K562 (cell line): Measurements from ENCODE around the gene B3GLCT. TPM values are rescaled to one million over a fixed set of nuclear protein-coding genes. Genes with fewer than 3 reads are reported as not detected.
A peak's percentile ranks its signal among the peaks of the same experiment; 100 is the strongest.

Experiments
- ATAC-seq: fragments of 200-7000 bp; cut with Tn5 transposase; 3 replicates; pipeline ENCODE4 v1.9.1; 2020; ENCODE audit warnings: moderate library complexity
- BruUV-seq: library from RNA; stranded (reverse); fragments of 400-500 nt; replicated peaks from 2 replicates; lab custom pipeline; 2021; lab: Mats Ljungman, UMichigan
- CTCF ChIA-PET: fragments of 300-600 bp; formaldehyde crosslinking; extraction: SDS; loops from one replicate; lab custom pipeline; 2021; ENCODE audit warnings: low intra/inter-chr PET ratio; lab: Yijun Ruan, JAX
- POLR2A ChIA-PET: fragments of 300-600, 350-650 bp; sonication (Branson Sonifier 250); formaldehyde crosslinking; extraction: SDS; loops from one replicate; lab custom pipeline; 2021; ENCODE audit warnings: antibody characterized with exemption, inconsistent platforms; lab: Yijun Ruan, JAX
- DNase-seq, 4 experiments: peaks; one replicate each; pipeline versions ENCODE4 v3.0.0 to v3.0.0-alpha.2; 2011 to 2018; ENCODE audit warnings: low spot score in 3 of 4, mixed read lengths in 3 of 4; ENCODE audit errors: extremely low read depth in 1 of 4
- FAIRE-seq: peaks from 2 replicates; lab custom pipeline; 2011; peaks lifted over from hg19 to GRCh38; lab: Jason Lieb, UNC
- H2AFZ ChIP-seq: 2 replicates; pipeline ENCODE4 v1.6.0; 2011; ENCODE audit warnings: low read depth, low read length, control low read depth, inconsistent platforms
- H3K27ac ChIP-seq: fragments of 200-600 bp; 3 replicates; pipeline ENCODE4 v1.8.0; 2011; ENCODE audit warnings: low read depth, mild to moderate bottlenecking, control low read depth, inconsistent platforms, low read length, moderate library complexity, mixed read lengths; ENCODE audit errors: extremely low read depth
- H3K27me3 ChIP-seq, 2 experiments: fragments of 300-600 bp in 1 of 2; 2 replicates in 1 of 2; 3 replicates in 1 of 2; pipeline versions ENCODE4 v1.6.0 to v1.8.0; 2011; ENCODE audit warnings: inconsistent platforms in 2 of 2, low read length in 2 of 2, mild to moderate bottlenecking in 1 of 2, mixed read lengths in 1 of 2, moderate library complexity in 1 of 2; ENCODE audit not compliant: control insufficient read depth in 2 of 2, insufficient read depth in 2 of 2
- H3K36me3 ChIP-seq: fragments of 300-600 bp; 3 replicates; pipeline ENCODE4 v1.8.0; 2011; ENCODE audit warnings: mild to moderate bottlenecking, low read length, inconsistent platforms; ENCODE audit not compliant: control insufficient read depth, insufficient read depth
- H3K4me1 ChIP-seq, 2 experiments: fragments of 200-600 bp in 1 of 2; replicated peaks in 1 of 2; 2 replicates in 1 of 2; 3 replicates in 1 of 2; pipeline versions ENCODE4 v1.5.1 to v1.8.0; 2011; ENCODE audit warnings: inconsistent platforms in 2 of 2, low read length in 2 of 2, mild to moderate bottlenecking in 1 of 2, mixed read lengths in 1 of 2, moderate library complexity in 1 of 2; ENCODE audit not compliant: control insufficient read depth in 2 of 2, insufficient read depth in 2 of 2
- H3K4me2 ChIP-seq: 2 replicates; pipeline ENCODE4 v1.6.1; 2011; ENCODE audit warnings: low read length, control low read depth, inconsistent platforms, mixed read lengths; ENCODE audit not compliant: insufficient read depth
- H3K4me3 ChIP-seq: fragments of 200-600 bp; sonication (generic), shearing (Covaris generic); 2 replicates; pipeline ENCODE4 v1.5.1; 2016; ENCODE audit warnings: control low read depth, inconsistent platforms
- H3K79me2 ChIP-seq: fragments of 200-600 bp; 3 replicates; pipeline ENCODE4 v1.8.0; 2011; ENCODE audit warnings: low read length, inconsistent platforms; ENCODE audit not compliant: control insufficient read depth, insufficient read depth
- H3K9ac ChIP-seq, 2 experiments: 2 replicates each; pipeline versions ENCODE4 v1.6.0 to v1.6.1; 2011; ENCODE audit warnings: low read depth in 2 of 2, low read length in 2 of 2, control low read depth in 1 of 2, inconsistent platforms in 1 of 2, mild to moderate bottlenecking in 1 of 2, mixed read lengths in 1 of 2; ENCODE audit not compliant: insufficient read depth in 1 of 2
- H3K9me1 ChIP-seq: one replicate; pipeline ENCODE4 v1.6.0; 2011; ENCODE audit warnings: inconsistent platforms, mild to moderate bottlenecking, low read length, moderate library complexity; ENCODE audit not compliant: control insufficient read depth, insufficient read depth
- H3K9me3 ChIP-seq: replicated peaks from 2 replicates; pipeline ENCODE4 v1.5.1; 2011; ENCODE audit warnings: low read depth, low read length, inconsistent platforms; ENCODE audit not compliant: control insufficient read depth, insufficient read depth
- H4K20me1 ChIP-seq: replicated peaks from 2 replicates; pipeline ENCODE4 v1.6.1; 2011; ENCODE audit warnings: low read length, inconsistent platforms, mixed read lengths; ENCODE audit not compliant: control insufficient read depth, insufficient read depth
- NCOA2 ChIP-seq, 2 experiments: fragments of 450-650 bp; IDR thresholded peaks; 2 replicates each; pipeline ENCODE4 v1.6.1; 2018; ENCODE audit warnings: mild to moderate bottlenecking in 2 of 2, moderate library complexity in 1 of 2; ENCODE audit not compliant: partially characterized antibody in 2 of 2
- SMAD3 ChIP-seq: fragments of 450-650 bp; formaldehyde crosslinking; conservative IDR thresholded peaks from 2 replicates; pipeline ENCODE4 v1.4.0; 2020; ENCODE audit warnings: mild to moderate bottlenecking
- SPI1 ChIP-seq: IDR thresholded peaks from 2 replicates; pipeline ENCODE4 v1.6.1; 2011; ENCODE audit warnings: low read depth, low read length, control low read depth, borderline replicate concordance
- SRF ChIP-seq, 2 experiments: fragments of 250-450, 450-650 bp in 1 of 2; sonication (Bioruptor Pico) in 1 of 2; sonication (generic) in 1 of 2; formaldehyde crosslinking; IDR thresholded peaks; 2 replicates each; pipeline versions ENCODE4 v1.5.0 to v1.5.1; 2020 to 2022; ENCODE audit warnings: mild to moderate bottlenecking in 1 of 2, missing genetic modification reagents in 1 of 2
- U2AF1 ChIP-seq: fragments of 200-400 bp; formaldehyde crosslinking; optimal IDR thresholded peaks from 2 replicates; pipeline ENCODE3; 2017; ENCODE audit warnings: mild to moderate bottlenecking, low read depth, low read length, moderate library complexity
- ZBTB17 ChIP-seq: fragments of 450-650 bp; formaldehyde crosslinking; IDR thresholded peaks from 2 replicates; pipeline ENCODE4 v1.4.0; 2020; ENCODE audit warnings: mild to moderate bottlenecking
- ZC3H4 ChIP-seq: sonication (generic); formaldehyde crosslinking; IDR thresholded peaks from 2 replicates; pipeline ENCODE4 v1.9.0; 2021; ENCODE audit warnings: missing genetic modification reagents, borderline replicate concordance
- WGBS: fragments of 100-300 bp; shearing (Covaris generic); methylation state at CpG from one replicate; pipeline ENCODE4 v1.1.6; 2016; ENCODE audit warnings: low coverage, mixed read lengths; ENCODE audit not compliant: insufficient coverage; ENCODE audit errors: missing lambda C conversion rate; 5-methylcytosine and 5-hydroxymethylcytosine counted together
- in situ Hi-C: fragments of 300-500 bp; cut with MboI; formaldehyde crosslinking; loops from 4 replicates; pipeline ENCODE4 v1.15.0; 2018; ENCODE audit warnings: inconsistent platforms, mixed read lengths
- intact Hi-C: fragments of 100-400 bp; cut with micrococcal nuclease; formaldehyde crosslinking; loops from 2 replicates; pipeline ENCODE4 v1.14.2; 2022
- polyA plus RNA-seq, 8 experiments: library from polyadenylated mRNA; depleted of rRNA in 4 of 8; stranded (reverse) in 5 of 8; unstranded in 3 of 8; fragments of >200 nt; fragmentation: Nextera tagmentation in 2 of 8; fragmentation: Illumina TruSeq in 1 of 8; extraction: Ambion mirVana in 2 of 8; extraction: Trizol in 1 of 8; gene quantifications; 2 replicates each; pipeline versions ENCODE4 v1.2.1 to v1.2.3, GENCODE V29; 2011 to 2014; ENCODE audit warnings: inconsistent platforms in 1 of 8, missing spikeins in 1 of 8
- total RNA-seq, 7 experiments: library from RNA; depleted of rRNA in 6 of 7; stranded (reverse); fragments of >200 nt in 6 of 7; fragmentation: Illumina TruSeq in 2 of 7; extraction: Trizol in 2 of 7; gene quantifications; 2 replicates each; pipeline versions ENCODE4 v1.2.1 to v1.2.3, GENCODE V29; 2011 to 2021; ENCODE audit warnings: low replicate concordance in 1 of 7
- TF ChIP-seq, protein P1 (sequence below): fragments of 250-450 bp; sonication (Bioruptor Pico); IDR thresholded peaks from 2 replicates; pipeline ENCODE4 v1.5.0; 2020; ENCODE audit warnings: mild to moderate bottlenecking
- TF ChIP-seq, protein P2 (sequence below): sonication (generic); formaldehyde crosslinking; IDR thresholded peaks from 2 replicates; pipeline ENCODE4 v1.9.0; 2022; ENCODE audit warnings: mild to moderate bottlenecking, missing genetic modification reagents
- TF ChIP-seq, protein P3 (sequence below), 3 experiments: fragments of 200-800 bp in 1 of 3; sonication (Bioruptor generic) in 1 of 3; sonication (generic) in 1 of 3; formaldehyde crosslinking in 1 of 3; IDR thresholded peaks; 2 replicates each; pipeline versions ENCODE4 v1.6.1 to v1.8.0; 2016 to 2022; ENCODE audit warnings: mild to moderate bottlenecking in 2 of 3, missing compliant biosample characterization in 2 of 3, missing genetic modification characterization in 2 of 3, missing genetic modification reagents in 1 of 3
- TF ChIP-seq, protein P4 (sequence below): fragments of 450-650 bp; IDR thresholded peaks from one replicate; pipeline ENCODE4 v1.6.1; 2018; ENCODE audit warnings: mild to moderate bottlenecking, moderate library complexity; ENCODE audit not compliant: partially characterized antibody

The B3GLCT gene
- total and polyA plus RNA-seq, 9 of the 15 experiments (the other 6 are each of a cell fraction or from before 2014, with no cell fraction given), result 1.1 to 5.1 (median 2.9) TPM

DNA sequence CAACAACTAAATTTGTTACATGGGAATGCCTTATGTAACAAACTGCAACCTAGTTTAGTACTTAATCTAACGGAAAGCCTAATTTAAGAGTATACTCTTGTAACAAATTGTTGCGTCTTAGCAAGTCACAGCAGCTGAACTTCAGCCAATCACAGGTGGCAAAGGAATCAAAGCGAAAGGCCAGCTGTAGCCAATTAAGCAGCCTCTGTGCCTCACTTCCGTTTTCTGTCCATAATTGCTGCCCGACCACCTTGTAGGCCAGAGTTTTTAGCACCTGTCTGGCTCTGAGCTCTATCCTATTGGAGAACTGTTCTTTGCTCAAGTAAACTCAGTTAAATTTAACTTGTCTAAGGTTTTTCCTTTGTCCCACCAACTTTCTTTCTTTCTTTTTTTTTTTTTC lies 20.0 kb upstream of the B3GLCT start:
- Histone ChIP-seq H3K9me1 (no peaks in the 10 kb centered on the region), H3K4me2 (no peak overlapping the region), H2AFZ (0 out of 2 replicates have a peak overlapping the region, but pooled peaks have one; percentile 45), H3K4me3 (no peak overlapping the region), H3K27me3 (no peaks in the 10 kb centered on the region), H3K79me2 (no peaks in the 10 kb centered on the region), H3K27ac (no peak overlapping the region), H3K9me3 (no peaks in the 10 kb centered on the region), H3K4me1 (no peaks in the 10 kb centered on the region), H3K9ac (no peak overlapping the region), H4K20me1 (no peaks in the 10 kb centered on the region), H3K36me3 (no peaks in the 10 kb centered on the region)
- ChIA-PET CTCF (no interaction called here), POLR2A (no interaction called here)
- intact Hi-C loops (no loop called here), in situ Hi-C loops (no loop called here)
- no peak for FAIRE-seq
- WGBS, result 33% methylated on average over 5 of the region's 5 CpGs
- ATAC-seq, result no peak
- TF ChIP-seq SPI1, result 0 out of 2 replicates have a peak, but pooled peaks have one; percentile 43
- TF ChIP-seq, protein P1, sequence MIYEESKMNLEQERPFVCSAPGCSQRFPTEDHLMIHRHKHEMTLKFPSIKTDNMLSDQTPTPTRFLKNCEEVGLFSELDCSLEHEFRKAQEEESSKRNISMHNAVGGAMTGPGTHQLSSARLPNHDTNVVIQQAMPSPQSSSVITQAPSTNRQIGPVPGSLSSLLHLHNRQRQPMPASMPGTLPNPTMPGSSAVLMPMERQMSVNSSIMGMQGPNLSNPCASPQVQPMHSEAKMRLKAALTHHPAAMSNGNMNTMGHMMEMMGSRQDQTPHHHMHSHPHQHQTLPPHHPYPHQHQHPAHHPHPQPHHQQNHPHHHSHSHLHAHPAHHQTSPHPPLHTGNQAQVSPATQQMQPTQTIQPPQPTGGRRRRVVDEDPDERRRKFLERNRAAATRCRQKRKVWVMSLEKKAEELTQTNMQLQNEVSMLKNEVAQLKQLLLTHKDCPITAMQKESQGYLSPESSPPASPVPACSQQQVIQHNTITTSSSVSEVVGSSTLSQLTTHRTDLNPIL (CRISPR knock-in tag), result no peak
- BruUV-seq, result no TSS peak
- no peak for DNase-seq

DNA sequence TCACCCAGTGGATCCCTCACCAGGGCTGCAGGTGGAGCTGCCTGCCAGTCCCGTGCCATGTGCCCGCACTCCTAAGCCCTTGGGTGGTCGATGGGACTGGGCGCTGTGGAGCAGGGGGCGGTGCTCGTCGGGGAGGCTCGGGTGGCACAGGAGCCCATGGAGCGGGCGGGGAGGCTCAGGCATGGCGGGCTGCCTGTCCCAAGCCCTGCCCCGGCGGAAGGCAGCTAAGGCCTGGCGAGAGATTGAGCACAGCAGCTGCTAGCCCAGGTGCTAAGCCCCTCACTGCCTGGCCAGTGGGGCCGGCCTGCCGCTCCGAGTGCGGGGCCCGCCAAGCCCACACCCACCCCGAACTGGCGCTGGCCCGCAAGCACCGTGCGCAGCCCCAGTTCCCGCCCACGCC lies 16.8 kb upstream of the B3GLCT start:
- FAIRE-seq (no peak), ATAC-seq (no peak), DNase-seq (no peak)
- H3K4me3 ChIP-seq, result no peak overlapping the region
- no peaks in the 10 kb centered on the region for H3K4me1 ChIP-seq
- CTCF ChIA-PET, result no interaction called here
- H3K4me2 ChIP-seq, result no peak overlapping the region
- no peaks in the 10 kb centered on the region for H3K9me3 ChIP-seq
- H4K20me1 ChIP-seq, result no peaks in the 10 kb centered on the region
- in situ Hi-C loops (no loop called here), intact Hi-C loops (no loop called here)
- no peaks in the 10 kb centered on the region for H3K9me1 ChIP-seq
- no peak overlapping the region for H2AFZ ChIP-seq
- H3K36me3 ChIP-seq, result no peaks in the 10 kb centered on the region
- no peaks in the 10 kb centered on the region for H3K27me3 ChIP-seq
- no peak overlapping the region for H3K27ac ChIP-seq
- H3K79me2 ChIP-seq, result no peaks in the 10 kb centered on the region
- no TSS peak for BruUV-seq
- WGBS, result 30% methylated on average over 8 of the region's 26 CpGs
- POLR2A ChIA-PET, result no interaction called here
- H3K9ac ChIP-seq, result no peak overlapping the region
- TF ChIP-seq SMAD3 (CRISPR knock-in tag), result no peak
- no peak for TF ChIP-seq U2AF1
- TF ChIP-seq NCOA2 (IDR thresholded peaks at IDR 0.05; ENCODE audit: partially characterized antibody in 2 of 2), result no peak
- no peak for TF ChIP-seq SRF (CRISPR knock-in tag; IDR thresholded peaks at IDR 0.05)
- TF ChIP-seq, protein P2, sequence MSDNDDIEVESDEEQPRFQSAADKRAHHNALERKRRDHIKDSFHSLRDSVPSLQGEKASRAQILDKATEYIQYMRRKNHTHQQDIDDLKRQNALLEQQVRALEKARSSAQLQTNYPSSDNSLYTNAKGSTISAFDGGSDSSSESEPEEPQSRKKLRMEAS, result no peak
- TF ChIP-seq, protein P3, sequence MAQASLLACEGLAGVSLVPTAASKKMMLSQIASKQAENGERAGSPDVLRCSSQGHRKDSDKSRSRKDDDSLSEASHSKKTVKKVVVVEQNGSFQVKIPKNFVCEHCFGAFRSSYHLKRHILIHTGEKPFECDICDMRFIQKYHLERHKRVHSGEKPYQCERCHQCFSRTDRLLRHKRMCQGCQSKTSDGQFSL (CRISPR knock-in tag; IDR thresholded peaks at IDR 0.05), result no peak
- TF ChIP-seq, protein P3 (tag; IDR thresholded peaks at IDR 0.05), result no peak
- TF ChIP-seq, protein P4, sequence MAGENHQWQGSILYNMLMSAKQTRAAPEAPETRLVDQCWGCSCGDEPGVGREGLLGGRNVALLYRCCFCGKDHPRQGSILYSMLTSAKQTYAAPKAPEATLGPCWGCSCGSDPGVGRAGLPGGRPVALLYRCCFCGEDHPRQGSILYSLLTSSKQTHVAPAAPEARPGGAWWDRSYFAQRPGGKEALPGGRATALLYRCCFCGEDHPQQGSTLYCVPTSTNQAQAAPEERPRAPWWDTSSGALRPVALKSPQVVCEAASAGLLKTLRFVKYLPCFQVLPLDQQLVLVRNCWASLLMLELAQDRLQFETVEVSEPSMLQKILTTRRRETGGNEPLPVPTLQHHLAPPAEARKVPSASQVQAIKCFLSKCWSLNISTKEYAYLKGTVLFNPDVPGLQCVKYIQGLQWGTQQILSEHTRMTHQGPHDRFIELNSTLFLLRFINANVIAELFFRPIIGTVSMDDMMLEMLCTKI, result no peak
- TF ChIP-seq ZC3H4, result no peak
- no peak for TF ChIP-seq ZBTB17 (CRISPR knock-in tag)
